Measurements from ENCODE around the gene MRPS6.

- TF ChIP-seq CTCF (IDR thresholded peaks at IDR 0.05; ENCODE audit: insufficient read depth, low read length), result no peak
- no peak for TF ChIP-seq GABPA (IDR thresholded peaks at IDR 0.05; ENCODE audit: low read depth)
- TF ChIP-seq POLR2AphosphoS5 (IDR thresholded peaks at IDR 0.05; ENCODE audit: low read depth), result no peak
Observed at GRCh38 chr21:34042735-34043134, 30.6 kb upstream of the MRPS6 start.
